ENCODE data around the gene SMIM36. TPM values are rescaled to one million over a fixed set of nuclear protein-coding genes. Genes with fewer than 3 reads are reported as not detected.

The SMIM36 gene
- total RNA-seq, 4 donors from 2014 or later, result not detected

DNA sequence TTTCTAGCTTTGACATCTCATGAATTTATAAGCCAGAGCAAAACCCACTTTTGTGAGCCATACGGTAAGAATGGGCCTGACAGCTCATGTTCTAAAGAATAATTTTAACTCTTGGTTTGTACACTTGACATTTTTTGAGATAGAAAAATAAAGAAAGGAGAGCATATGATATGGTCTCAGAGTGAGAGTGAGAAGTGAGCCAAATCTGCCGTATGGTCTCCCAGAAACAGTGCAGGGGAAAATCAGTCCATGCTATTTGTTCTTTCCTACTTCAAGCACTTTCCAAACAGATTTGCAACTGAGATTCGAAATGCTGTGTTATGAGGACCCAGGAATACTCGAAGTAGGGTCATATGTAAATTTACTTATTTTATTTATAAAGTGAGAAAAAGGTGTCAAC, 20.9 kb downstream of the SMIM36 start:
- in situ Hi-C loops (cut with MboI; ENCODE audit: low sequenced_read_pairs in 4 of 4), result loop anchor here in 1 of 4 donors (25.0 kb wide), 1 partner anchor 103 kb away; no protein-coding TSS in a partner anchor

GRCh38 chr17:55487695-55488432, 23.4 kb downstream of the SMIM36 start:
- ATAC-seq, result no peak
- H3K4me3 ChIP-seq, result no peak overlapping the region

More for the DNA sequence above, 20.9 kb downstream of the SMIM36 start:
- Histone ChIP-seq H3K27me3 (no peaks in the 10 kb centered on the region), H3K9me3 (no peaks in the 10 kb centered on the region), H3K27ac (no peak overlapping the region), H3K36me3 (no peaks in the 10 kb centered on the region), H3K4me1 (no peaks in the 10 kb centered on the region), H3K4me3 (no peak overlapping the region)
- TF ChIP-seq, protein P1, sequence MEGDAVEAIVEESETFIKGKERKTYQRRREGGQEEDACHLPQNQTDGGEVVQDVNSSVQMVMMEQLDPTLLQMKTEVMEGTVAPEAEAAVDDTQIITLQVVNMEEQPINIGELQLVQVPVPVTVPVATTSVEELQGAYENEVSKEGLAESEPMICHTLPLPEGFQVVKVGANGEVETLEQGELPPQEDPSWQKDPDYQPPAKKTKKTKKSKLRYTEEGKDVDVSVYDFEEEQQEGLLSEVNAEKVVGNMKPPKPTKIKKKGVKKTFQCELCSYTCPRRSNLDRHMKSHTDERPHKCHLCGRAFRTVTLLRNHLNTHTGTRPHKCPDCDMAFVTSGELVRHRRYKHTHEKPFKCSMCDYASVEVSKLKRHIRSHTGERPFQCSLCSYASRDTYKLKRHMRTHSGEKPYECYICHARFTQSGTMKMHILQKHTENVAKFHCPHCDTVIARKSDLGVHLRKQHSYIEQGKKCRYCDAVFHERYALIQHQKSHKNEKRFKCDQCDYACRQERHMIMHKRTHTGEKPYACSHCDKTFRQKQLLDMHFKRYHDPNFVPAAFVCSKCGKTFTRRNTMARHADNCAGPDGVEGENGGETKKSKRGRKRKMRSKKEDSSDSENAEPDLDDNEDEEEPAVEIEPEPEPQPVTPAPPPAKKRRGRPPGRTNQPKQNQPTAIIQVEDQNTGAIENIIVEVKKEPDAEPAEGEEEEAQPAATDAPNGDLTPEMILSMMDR (IDR thresholded peaks at IDR 0.05 in 4 of 5, conservative IDR thresholded peaks at IDR 0.05 in 1 of 5), result no peak
- TF ChIP-seq POLR2A (IDR thresholded peaks at IDR 0.05), result no peak
- ATAC-seq (no peak), DNase-seq (no peak)
- intact Hi-C loops (cut with DNase I; ENCODE audit: low total_unique reads), result no loop called here

GRCh38 chr17:55484575-55484974, 26.7 kb downstream of the SMIM36 start:
- Histone ChIP-seq H3K9me3 (no peaks in the 10 kb centered on the region), H3K4me1 (no peaks in the 10 kb centered on the region), H3K27ac (no peak overlapping the region), H3K36me3 (no peaks in the 10 kb centered on the region), H3K27me3 (no peaks in the 10 kb centered on the region), H3K4me3 (no peak overlapping the region)
- DNase-seq (no peak), ATAC-seq (no peak)
- in situ Hi-C loops (cut with MboI; ENCODE audit: low sequenced_read_pairs in 4 of 4) (loop anchor here in 1 of 4 donors (25.0 kb wide), 1 partner anchor 97 kb away; no protein-coding TSS in a partner anchor), intact Hi-C loops (cut with DNase I; ENCODE audit: low total_unique reads) (no loop called here)
- TF ChIP-seq, protein P1 (IDR thresholded peaks at IDR 0.05 in 4 of 5, conservative IDR thresholded peaks at IDR 0.05 in 1 of 5), result no peak
- no peak for TF ChIP-seq POLR2A (IDR thresholded peaks at IDR 0.05)

More at GRCh38 chr17:55487695-55488432, 23.4 kb downstream of the SMIM36 start:
- H3K36me3 ChIP-seq, result no peaks in the 10 kb centered on the region
- intact Hi-C loops (cut with DNase I; ENCODE audit: low total_unique reads), result no loop called here
- no peaks in the 10 kb centered on the region for H3K27me3 ChIP-seq
- no peak for DNase-seq
- in situ Hi-C loops (cut with MboI; ENCODE audit: low sequenced_read_pairs in 4 of 4), result loop anchor here in 1 of 4 donors (25.0 kb wide), 1 partner anchor 101 kb away; no protein-coding TSS in a partner anchor
- TF ChIP-seq, protein P1 (IDR thresholded peaks at IDR 0.05 in 4 of 5, conservative IDR thresholded peaks at IDR 0.05 in 1 of 5), result no peak
- no peak for TF ChIP-seq POLR2A (IDR thresholded peaks at IDR 0.05)
- no peak overlapping the region for H3K27ac ChIP-seq
- no peaks in the 10 kb centered on the region for H3K4me1 ChIP-seq
- no peaks in the 10 kb centered on the region for H3K9me3 ChIP-seq

DNA sequence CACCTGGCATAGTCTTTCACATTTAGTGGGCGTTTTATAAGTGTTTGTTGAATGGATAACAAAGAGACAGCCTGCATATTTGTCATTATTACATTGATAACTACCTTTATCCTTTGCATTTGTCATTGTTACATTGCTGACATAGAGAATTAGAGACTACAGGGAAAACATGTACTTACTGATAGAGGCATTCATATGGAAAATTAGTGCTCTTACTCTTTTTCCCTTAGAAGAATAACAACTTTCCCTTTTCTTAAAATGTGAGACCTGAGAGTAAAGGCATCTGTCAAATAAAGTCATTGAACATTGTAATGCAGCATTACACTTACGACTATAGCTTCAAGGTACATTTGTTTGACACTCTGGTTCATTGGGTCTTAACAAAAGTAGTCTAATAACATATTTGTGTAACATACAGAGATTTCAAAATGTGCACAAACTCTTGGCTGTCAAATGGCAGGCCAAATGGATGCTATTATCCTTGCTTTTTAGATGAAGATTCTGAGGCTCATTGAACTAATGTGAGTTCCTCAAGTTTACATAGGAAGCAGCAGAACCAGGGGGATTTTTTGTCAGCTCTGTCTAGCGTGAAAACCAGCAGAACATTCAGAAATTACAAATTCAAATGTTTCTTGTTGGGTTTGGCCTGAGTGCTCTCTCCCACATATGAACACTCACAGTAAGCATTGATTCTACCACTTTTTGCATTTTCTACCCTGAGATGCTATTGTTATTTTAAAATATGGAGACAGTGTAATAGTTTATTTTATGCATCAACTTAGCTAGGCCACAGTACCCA, 28.5 kb downstream of the SMIM36 start:
- Histone ChIP-seq H3K9me3 (no peaks in the 10 kb centered on the region), H3K36me3 (no peaks in the 10 kb centered on the region), H3K27me3 (no peaks in the 10 kb centered on the region), H3K4me1 (no peaks in the 10 kb centered on the region), H3K4me3 (no peak overlapping the region), H3K27ac (no peak overlapping the region)
- in situ Hi-C loops (cut with MboI; ENCODE audit: low sequenced_read_pairs in 4 of 4) (loop anchor here in 1 of 4 donors (25.0 kb wide), 1 partner anchor 95 kb away; no protein-coding TSS in a partner anchor), intact Hi-C loops (cut with DNase I; ENCODE audit: low total_unique reads) (no loop called here)
- DNase-seq (no peak), ATAC-seq (no peak)
- TF ChIP-seq, protein P1 (IDR thresholded peaks at IDR 0.05 in 4 of 5, conservative IDR thresholded peaks at IDR 0.05 in 1 of 5), result no peak
- no peak for TF ChIP-seq POLR2A (IDR thresholded peaks at IDR 0.05)
